ENCODE data around the gene TMEM132C.

Gene TMEM132C

DNA sequence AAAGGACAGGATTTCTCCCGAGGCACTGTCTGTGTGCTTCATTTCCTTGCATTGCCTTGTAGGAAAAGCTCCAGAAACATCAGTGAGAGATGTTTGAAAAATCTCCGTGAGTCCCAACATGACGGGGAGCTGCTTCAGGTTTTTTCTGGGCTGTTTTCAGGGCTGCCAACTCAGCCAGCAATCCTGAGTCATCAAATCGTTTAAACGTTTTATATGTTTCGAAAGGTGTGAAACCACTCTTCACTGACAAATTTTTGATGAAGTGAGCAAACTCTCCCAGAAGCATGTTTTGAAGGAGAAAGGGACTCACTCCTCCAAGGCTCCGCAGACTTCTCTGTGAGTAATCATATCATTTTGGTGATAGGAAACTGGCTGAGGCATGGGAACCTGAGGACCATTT, 240.5 kb downstream of the TMEM132C start:
- TF ChIP-seq, protein P1, sequence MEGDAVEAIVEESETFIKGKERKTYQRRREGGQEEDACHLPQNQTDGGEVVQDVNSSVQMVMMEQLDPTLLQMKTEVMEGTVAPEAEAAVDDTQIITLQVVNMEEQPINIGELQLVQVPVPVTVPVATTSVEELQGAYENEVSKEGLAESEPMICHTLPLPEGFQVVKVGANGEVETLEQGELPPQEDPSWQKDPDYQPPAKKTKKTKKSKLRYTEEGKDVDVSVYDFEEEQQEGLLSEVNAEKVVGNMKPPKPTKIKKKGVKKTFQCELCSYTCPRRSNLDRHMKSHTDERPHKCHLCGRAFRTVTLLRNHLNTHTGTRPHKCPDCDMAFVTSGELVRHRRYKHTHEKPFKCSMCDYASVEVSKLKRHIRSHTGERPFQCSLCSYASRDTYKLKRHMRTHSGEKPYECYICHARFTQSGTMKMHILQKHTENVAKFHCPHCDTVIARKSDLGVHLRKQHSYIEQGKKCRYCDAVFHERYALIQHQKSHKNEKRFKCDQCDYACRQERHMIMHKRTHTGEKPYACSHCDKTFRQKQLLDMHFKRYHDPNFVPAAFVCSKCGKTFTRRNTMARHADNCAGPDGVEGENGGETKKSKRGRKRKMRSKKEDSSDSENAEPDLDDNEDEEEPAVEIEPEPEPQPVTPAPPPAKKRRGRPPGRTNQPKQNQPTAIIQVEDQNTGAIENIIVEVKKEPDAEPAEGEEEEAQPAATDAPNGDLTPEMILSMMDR (IDR thresholded peaks at IDR 0.05; ENCODE audit: borderline replicate concordance, insufficient read depth, low read depth, low read length): no peak
- no peak overlapping the region for H3K4me3 ChIP-seq (ENCODE audit: low read depth, low read length)

DNA sequence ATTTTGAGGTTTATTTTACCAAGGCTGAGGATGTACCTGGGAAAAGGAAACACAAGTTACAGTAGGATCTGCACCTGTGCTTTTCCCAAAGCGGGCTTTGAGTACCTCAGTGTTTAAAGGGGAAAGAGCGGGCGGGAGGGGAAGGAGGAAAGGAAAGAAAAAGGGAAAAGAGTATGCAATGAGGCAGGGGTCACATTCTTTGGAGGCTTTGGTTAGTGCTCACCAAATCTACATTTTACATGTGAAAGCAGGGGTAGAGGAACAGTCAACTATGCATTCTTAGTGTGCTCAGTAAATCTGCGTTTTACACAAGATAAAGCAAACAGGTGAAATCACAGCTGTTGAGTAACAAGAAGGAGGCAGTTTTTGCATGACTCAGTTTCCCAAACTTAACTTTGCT, 242.2 kb downstream of the TMEM132C start:
- TF ChIP-seq, protein P1 (IDR thresholded peaks at IDR 0.05; ENCODE audit: borderline replicate concordance, insufficient read depth, low read depth, low read length): no peak
- H3K4me3 ChIP-seq (ENCODE audit: low read depth, low read length): no peak overlapping the region

DNA sequence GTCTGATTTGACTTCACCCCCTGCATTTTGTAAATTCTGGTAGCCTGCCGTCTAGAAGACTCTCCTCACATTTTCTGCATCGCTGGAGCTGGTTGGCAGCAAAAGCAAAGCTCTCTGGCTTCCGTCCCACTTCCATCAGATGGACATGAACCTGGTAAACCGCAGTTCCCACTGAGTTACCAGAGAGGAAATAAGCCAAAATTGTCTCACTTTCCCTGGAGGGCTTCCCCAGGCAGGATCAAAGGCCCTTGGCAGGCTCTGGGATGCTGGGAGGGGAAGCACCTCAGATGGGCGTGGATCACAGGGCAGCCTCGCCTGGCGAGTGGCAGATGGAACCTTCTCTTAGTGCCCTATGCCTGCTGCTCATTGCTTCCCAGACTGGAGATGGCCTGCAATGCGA, 243.5 kb downstream of the TMEM132C start:
- TF ChIP-seq, protein P1 (IDR thresholded peaks at IDR 0.05; ENCODE audit: borderline replicate concordance, insufficient read depth, low read depth, low read length): no peak
- no peak overlapping the region for H3K4me3 ChIP-seq (ENCODE audit: low read depth, low read length)

DNA sequence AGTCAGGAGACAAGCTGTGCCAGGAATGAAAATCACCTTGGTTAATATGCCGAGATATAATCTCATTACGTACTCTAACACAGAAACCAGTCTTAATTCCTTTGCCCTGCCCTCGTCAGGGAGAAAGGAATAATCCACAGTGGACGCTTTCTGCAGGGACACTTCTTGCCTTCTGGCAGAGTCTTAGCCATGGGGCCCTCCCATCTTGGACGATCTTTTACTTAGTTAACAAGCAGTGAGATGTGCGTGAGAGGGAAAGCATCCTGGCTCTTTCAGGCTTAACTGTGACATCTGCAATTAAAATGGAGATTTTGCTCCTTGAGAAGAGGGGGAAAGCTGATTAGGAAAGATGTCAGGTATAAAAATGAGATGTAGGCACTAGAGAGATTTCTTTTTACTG, 246.4 kb downstream of the TMEM132C start:
- no peak overlapping the region for H3K4me3 ChIP-seq (ENCODE audit: low read depth, low read length)
- TF ChIP-seq, protein P1 (IDR thresholded peaks at IDR 0.05; ENCODE audit: borderline replicate concordance, insufficient read depth, low read depth, low read length): no peak

DNA sequence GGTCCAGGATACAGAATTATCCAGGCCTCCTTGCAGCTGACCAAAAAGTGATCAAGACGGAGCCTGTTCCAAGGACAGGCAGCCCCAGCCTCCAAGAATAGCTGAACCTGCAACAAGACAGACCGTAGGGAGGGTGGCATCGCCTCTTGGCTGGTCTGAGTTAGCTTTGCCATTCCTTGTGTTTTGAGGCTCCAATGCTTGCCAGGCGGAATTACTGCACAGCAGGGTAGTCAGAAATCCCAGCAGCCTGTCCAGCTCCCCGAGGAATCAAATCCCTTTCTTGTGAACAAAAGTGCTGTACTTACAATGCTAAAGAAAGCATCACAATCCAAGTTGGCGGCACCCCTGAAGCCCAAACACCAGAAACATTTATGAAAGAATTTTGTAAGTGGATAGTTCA, 246.9 kb downstream of the TMEM132C start:
- TF ChIP-seq, protein P1 (IDR thresholded peaks at IDR 0.05; ENCODE audit: borderline replicate concordance, insufficient read depth, low read depth, low read length): no peak
- H3K4me3 ChIP-seq (ENCODE audit: low read depth, low read length): no peak overlapping the region

DNA sequence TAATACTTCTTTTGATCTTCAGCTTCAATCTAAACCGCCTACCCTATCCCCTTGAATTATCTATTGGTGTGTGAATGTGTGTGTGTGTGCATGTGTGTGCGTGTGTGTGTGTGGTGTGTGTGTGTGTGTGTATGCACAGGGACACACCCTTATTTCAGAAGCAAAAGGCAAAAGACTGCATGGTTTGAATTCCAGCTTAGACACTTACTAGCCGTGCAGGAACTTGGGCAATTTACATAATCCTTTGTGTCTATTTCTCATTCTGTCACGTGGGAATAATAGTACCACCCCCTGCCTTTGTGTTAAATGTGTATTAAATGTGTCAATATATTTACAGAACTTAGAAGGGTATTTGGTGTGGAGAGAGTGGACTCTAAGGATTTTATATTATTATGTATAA, 251.7 kb downstream of the TMEM132C start:
- H3K4me3 ChIP-seq (ENCODE audit: low read depth, low read length): no peak overlapping the region
- TF ChIP-seq, protein P1 (IDR thresholded peaks at IDR 0.05; ENCODE audit: borderline replicate concordance, insufficient read depth, low read depth, low read length): no peak

DNA sequence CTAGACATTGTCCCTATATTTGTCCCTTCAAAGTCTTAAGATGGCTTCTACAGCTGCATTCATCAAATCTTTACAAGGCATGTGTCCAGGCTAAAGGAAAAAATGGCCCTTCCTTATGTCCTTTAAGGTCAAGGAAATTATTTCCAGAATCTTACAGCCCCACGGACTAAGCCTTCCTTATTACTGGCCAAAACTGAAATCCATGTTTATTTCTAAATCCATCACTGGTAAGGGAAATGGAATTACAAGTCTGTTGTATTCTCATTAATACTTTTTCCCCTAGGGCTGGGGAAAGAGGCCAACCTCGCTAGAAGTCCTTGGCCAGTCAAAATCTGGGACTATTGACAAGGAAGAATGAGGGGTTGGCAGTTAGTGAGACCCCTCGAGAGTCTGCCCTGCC, 252.5 kb downstream of the TMEM132C start:
- no peak overlapping the region for H3K4me3 ChIP-seq (ENCODE audit: low read depth, low read length)
- TF ChIP-seq, protein P1 (IDR thresholded peaks at IDR 0.05; ENCODE audit: borderline replicate concordance, insufficient read depth, low read depth, low read length): no peak
